HepG2 (cell line): ENCODE measurements around the gene RTF1. TPM values are rescaled to one million over a fixed set of nuclear protein-coding genes. Genes with fewer than 3 reads are reported as not detected.
A peak's percentile ranks its signal among the peaks of the same experiment; 100 is the strongest.

Source experiments
- AHDC1 ChIP-seq: sonication (generic); formaldehyde crosslinking; IDR thresholded peaks from 2 replicates; pipeline ENCODE4 v1.5.1; 2020; ENCODE audit warnings: mild to moderate bottlenecking, missing genetic modification reagents, borderline replicate concordance
- ATF7-NPFF ChIP-seq: sonication (generic); formaldehyde crosslinking; IDR thresholded peaks from 2 replicates; pipeline ENCODE4 v1.8.1; 2023; ENCODE audit warnings: mild to moderate bottlenecking, low read depth, missing genetic modification reagents, moderate library complexity
- FUBP1 ChIP-seq: sonication (generic); formaldehyde crosslinking; IDR thresholded peaks from 2 replicates; pipeline ENCODE4 v1.5.1; 2020; ENCODE audit warnings: missing genetic modification reagents, mild to moderate bottlenecking, borderline replicate concordance
- HCFC1 ChIP-seq: fragments of 150-350 bp; IDR thresholded peaks from 2 replicates; pipeline ENCODE4 v1.6.1; 2014; ENCODE audit warnings: low read depth, low read length
- MIER3 ChIP-seq: IDR thresholded peaks from 2 replicates; pipeline ENCODE4 v1.6.1; 2016; ENCODE audit warnings: missing compliant biosample characterization, borderline replicate concordance
- NFATC3 ChIP-seq: sonication (generic); formaldehyde crosslinking; IDR thresholded peaks from 2 replicates; pipeline ENCODE4 v1.5.1; 2020; ENCODE audit warnings: mild to moderate bottlenecking, missing genetic modification reagents
- NFYB ChIP-seq: sonication (generic); formaldehyde crosslinking; IDR thresholded peaks from 2 replicates; pipeline ENCODE4 v1.4.0; 2020; ENCODE audit warnings: missing genetic modification reagents
- RELA ChIP-seq: sonication (generic); formaldehyde crosslinking; IDR thresholded peaks from 2 replicates; pipeline ENCODE4 v1.4.0; 2020; ENCODE audit warnings: missing genetic modification reagents
- SMAD1 ChIP-seq: sonication (generic); formaldehyde crosslinking; IDR thresholded peaks from 2 replicates; pipeline ENCODE4 v1.4.0; 2020; ENCODE audit warnings: missing genetic modification reagents, low read depth, mild to moderate bottlenecking, borderline replicate concordance
- TBX3 ChIP-seq: fragments of 450-650 bp; IDR thresholded peaks from 2 replicates; pipeline ENCODE4 v1.6.1; 2017; ENCODE audit warnings: antibody characterized with exemption, mild to moderate bottlenecking, inconsistent platforms, borderline replicate concordance
- TSC22D2 ChIP-seq: sonication (generic); formaldehyde crosslinking; IDR thresholded peaks from 2 replicates; pipeline ENCODE4 v1.5.1; 2020; ENCODE audit warnings: missing genetic modification reagents, mild to moderate bottlenecking, borderline replicate concordance
- ZGPAT ChIP-seq: IDR thresholded peaks from 2 replicates; pipeline ENCODE4 v1.6.1; 2016; ENCODE audit warnings: mild to moderate bottlenecking
- ZHX1 ChIP-seq: sonication (generic); formaldehyde crosslinking; IDR thresholded peaks from 2 replicates; pipeline ENCODE4 v1.8.1; 2022; ENCODE audit warnings: low read depth, mild to moderate bottlenecking, missing genetic modification reagents
- ZNF205 ChIP-seq: IDR thresholded peaks from 2 replicates; pipeline ENCODE4 v1.6.1; 2018; ENCODE audit warnings: missing biosample characterization, missing genetic modification reagents
- ZNF30 ChIP-seq: sonication (generic); formaldehyde crosslinking; IDR thresholded peaks from 2 replicates; pipeline ENCODE4 v1.5.0; 2020; ENCODE audit warnings: mild to moderate bottlenecking, missing genetic modification reagents
- ZNF446 ChIP-seq: sonication (generic); formaldehyde crosslinking; IDR thresholded peaks from 2 replicates; pipeline ENCODE4 v1.5.0; 2020; ENCODE audit warnings: mild to moderate bottlenecking, missing genetic modification reagents
- ZNF614 ChIP-seq: IDR thresholded peaks from 2 replicates; pipeline ENCODE4 v1.6.1; 2018; ENCODE audit warnings: missing biosample characterization, missing genetic modification reagents, inconsistent platforms, borderline replicate concordance
- polyA plus RNA-seq, 8 experiments: library from polyadenylated mRNA; depleted of rRNA in 3 of 8; stranded (reverse) in 7 of 8; unstranded in 1 of 8; fragments of >200 nt; fragmentation: Illumina TruSeq in 4 of 8; extraction: Trizol in 4 of 8; gene quantifications; 2 replicates each; pipeline versions ENCODE4 v1.2.1 to v1.2.3, GENCODE V29; 2011 to 2016; ENCODE audit warnings: low read depth in 4 of 8, missing spikeins in 1 of 8, mixed read lengths in 1 of 8; ENCODE audit not compliant: insufficient read depth in 1 of 8
- total RNA-seq, 5 experiments: library from RNA; depleted of rRNA; stranded (reverse); fragments of >200 nt; fragmentation: Illumina TruSeq; extraction: Trizol; gene quantifications; 2 replicates each; pipeline ENCODE4 v1.2.3, GENCODE V29; 2016; ENCODE audit warnings: low read depth in 1 of 5

RTF1 gene
- total and polyA plus RNA-seq, 2 of the 13 experiments (the other 11 are each of a cell fraction or from before 2014, with no cell fraction given): 13.9 to 17.9 TPM

GRCh38 chr15:41494190-41494921, 77.5 kb downstream of the RTF1 start (continued):
- TF ChIP-seq FUBP1 (CRISPR knock-in tag) (0 out of 2 replicates have a peak, but pooled peaks have one; percentile 46), HCFC1 (no peak), MIER3 (CRISPR knock-in tag) (no peak), RELA (0 out of 2 replicates have a peak, but pooled peaks have one; percentile 36), ZNF30 (0 out of 2 replicates have a peak, but pooled peaks have one; percentile 74), AHDC1 (CRISPR knock-in tag) (no peak), ZNF614 (CRISPR knock-in tag) (no peak), ZHX1 (CRISPR knock-in tag) (no peak), ZNF446 (CRISPR knock-in tag) (no peak), SMAD1 (no peak), ZNF205 (CRISPR knock-in tag) (0 out of 2 replicates have a peak, but pooled peaks have one; percentile 40), ZGPAT (CRISPR knock-in tag) (no peak; the same call in 1 of the 2 replicates), TSC22D2 (0 out of 2 replicates have a peak, but pooled peaks have one; percentile 48), NFATC3 (no peak), ATF7-NPFF (CRISPR knock-in tag) (0 out of 2 replicates have a peak, but pooled peaks have one; percentile 20), TBX3 (no peak), NFYB (CRISPR knock-in tag) (no peak)
